ENCODE measurements around the gene TMEM245.
"Not testable (repeated sequence)": the region's sequence is repeated elsewhere in the genome, so short reads cannot be mapped to it uniquely, and the experiment has no call there.

TMEM245 gene

GRCh38 chr9:108980893-108981292 is 138.9 kb downstream of the TMEM245 start:
- DNase-seq: no peak

GRCh38 chr9:108978205-108978604 is 141.5 kb downstream of the TMEM245 start:
- DNase-seq: no peak

- DNase-seq: no peak
Measured at GRCh38 chr9:108973895-108974294, 145.9 kb downstream of the TMEM245 start.

- no peak for DNase-seq
Measured at GRCh38 chr9:108972626-108973209, 147.0 kb downstream of the TMEM245 start.

- no peak for DNase-seq
Measured at GRCh38 chr9:108972186-108972585, 147.6 kb downstream of the TMEM245 start.

- not testable (repeated sequence) for DNase-seq
Measured at GRCh38 chr9:108971392-108971791, 148.4 kb downstream of the TMEM245 start.

GRCh38 chr9:108967916-108968315 is 151.8 kb downstream of the TMEM245 start:
- DNase-seq: no peak

Data from islet precursor cell (in vitro differentiated cells).